IPS-NIHi7 (cell line): ENCODE results near the gene EVX1.

Experiments
- DNase-seq: peaks from one replicate; pipeline ENCODE4 v3.0.0; 2012; ENCODE audit warnings: mixed read lengths; ENCODE audit errors: extremely low spot score

The EVX1 gene

DNA sequence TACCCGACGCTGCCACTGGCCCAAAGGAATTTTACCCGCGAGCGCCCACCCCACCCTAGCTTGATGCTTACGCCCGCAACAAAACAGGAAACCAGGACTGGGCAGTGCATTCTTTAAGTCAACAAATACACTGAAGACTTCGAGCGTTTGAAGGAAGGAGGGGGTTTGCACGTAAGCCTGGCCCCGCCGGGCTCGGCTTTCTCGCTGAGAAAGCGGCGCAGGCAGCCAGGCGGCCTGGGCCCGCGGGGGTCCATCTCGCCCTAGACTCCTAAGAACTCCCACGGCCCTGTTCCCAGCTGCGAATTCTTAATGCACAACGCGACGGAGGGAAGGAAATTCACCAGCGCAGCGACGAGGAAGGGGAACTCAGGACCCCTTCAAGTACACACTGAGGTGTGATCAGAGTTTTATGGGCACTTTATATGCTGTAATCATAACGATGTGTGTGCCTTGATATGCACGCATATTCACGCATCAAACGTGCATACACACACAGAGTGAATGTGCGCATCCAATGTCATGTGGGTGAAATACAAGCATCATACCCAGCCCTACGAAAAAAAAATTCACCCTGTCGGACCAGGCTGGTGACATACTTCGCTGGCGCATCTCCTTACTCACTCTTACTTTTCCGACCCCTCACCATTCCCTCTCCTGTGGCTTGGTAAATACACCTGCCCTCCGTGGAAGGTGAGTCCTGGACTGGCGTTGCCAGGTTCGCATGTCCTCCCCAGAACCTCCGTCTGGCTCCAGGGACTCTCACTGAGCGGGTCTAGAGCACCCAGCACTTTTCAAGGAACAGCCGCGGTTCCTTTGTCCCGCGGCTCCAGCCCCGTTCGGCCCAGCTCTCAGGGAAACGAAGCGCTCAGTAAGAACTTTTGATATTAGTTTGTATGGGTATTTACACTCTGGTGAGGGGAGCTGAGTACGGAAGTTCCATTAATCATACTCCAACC, 37.0 kb upstream of the EVX1 start:
- no peak for DNase-seq

DNA sequence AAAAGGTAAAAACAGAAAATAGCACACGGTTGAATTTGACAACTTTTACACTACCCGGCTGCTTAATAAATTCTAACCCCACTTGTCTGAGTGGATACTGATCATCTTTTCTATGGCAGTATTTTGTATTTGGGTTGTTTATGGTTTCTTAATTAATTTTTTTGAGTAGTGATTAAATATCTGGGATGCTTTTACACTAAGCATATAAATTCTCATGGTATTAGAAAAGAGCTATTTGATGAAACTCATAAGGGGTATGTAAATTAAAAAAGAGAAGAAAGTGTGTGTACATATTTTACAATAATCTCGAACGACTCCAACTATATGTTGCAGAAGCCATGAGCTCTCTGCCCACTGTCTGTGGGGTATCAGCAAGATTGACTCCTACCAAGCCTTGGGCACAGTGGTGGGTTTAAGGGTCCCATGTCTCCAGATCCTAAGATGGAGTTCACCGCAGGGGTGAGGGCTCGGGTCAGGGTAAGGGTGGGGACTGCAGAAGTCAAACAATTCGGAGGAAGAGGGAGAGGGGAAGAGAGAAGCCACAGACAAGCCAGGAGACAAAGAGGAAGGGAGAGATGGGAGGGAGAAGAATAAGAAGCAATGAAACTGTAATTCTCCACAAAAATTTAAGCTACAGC, 35.1 kb upstream of the EVX1 start:
- no peak for DNase-seq

DNA sequence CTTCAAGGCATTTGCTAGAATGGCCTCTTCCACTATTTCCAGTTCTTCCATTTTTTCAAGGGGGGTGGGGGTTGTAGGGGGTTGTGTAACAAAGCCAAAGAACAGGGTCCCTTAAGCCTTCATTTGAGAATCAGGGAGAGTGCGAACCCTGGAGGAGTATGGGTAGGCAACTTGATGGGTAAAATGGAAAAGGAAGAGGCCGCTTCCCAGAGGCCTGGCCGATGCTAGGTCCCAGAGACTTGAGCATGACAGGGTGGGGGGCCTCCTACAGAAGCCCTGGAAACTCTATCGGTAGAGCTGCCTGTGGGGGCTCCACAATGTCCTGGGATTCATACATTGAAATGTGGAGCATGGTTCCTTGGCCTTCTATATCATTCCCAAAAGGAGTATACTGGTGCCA, 33.6 kb upstream of the EVX1 start:
- DNase-seq = no peak

DNA sequence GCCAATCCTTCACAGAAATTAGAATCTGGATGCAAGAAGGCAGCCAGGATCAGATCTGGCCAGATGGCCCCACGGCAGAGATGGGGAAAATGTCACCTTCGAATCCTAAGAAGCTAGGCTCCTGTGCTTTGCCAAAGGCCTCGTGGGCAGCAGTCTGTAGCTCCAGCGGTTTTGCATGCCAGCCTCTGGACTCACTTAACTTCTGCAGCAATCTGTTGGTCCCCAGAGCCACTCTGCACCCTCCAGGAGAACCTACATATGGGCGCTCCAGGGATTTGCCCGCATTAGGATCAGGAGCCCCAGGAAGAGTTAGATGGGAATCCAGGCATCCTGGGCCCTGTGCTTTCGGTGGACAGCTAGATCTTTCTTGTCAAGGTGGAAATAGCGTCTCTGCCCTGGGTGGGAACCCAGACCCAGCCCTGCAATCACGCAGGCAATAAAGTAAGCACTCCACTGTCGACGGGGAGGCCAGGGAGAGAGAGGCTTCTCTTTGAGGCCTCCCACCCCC, 32.6 kb upstream of the EVX1 start:
- DNase-seq = no peak

DNA sequence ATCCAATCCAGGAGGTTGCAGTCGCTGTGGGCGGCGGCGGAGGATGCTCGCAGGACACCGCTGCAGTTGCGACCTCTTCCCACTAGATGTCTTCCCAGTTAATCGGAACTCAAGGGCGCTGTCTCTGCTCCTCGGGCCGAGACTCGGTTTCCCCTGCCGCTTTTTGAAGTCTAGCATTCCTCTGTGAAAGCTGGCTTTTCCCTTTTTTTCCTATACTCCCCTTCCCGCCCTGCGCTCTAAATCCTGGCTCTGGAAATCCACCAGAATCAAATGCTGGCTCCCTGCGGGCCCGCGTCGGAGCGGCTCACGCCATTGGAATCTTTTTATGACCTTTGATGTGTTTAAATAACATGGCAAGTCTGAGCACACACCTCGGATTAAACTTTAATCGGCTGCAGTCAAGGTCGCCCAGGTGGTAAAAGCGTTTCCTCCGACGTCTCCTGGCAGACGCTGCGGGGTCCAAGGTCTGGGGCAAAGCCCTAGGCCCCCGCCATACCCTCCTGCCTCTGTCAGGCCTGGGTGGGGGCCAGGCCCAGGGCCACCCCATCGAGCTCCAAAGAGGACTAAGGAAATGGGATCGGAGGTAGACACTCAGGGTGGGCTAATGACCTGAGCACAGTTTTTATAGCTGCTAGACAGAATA, 32.0 kb upstream of the EVX1 start:
- peak; percentile 81 for DNase-seq

DNA sequence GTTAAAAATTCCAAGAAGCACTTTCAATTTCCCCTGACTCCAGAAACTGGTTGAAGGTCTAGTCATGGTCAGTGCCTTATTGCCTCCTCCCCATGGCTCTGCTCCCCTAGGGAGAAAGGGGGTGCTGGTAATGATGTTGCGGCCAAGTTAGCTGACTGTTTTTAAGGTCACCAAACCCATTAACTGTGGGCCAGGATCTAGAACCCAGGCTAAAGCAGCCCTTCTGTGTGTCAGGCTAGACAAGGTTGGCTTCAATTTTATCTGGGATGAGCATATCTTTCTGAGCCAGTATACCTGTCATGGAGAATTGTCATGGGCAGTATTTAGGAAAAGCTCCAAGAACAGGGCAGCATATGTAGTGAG, 31.5 kb upstream of the EVX1 start:
- no peak for DNase-seq

DNA sequence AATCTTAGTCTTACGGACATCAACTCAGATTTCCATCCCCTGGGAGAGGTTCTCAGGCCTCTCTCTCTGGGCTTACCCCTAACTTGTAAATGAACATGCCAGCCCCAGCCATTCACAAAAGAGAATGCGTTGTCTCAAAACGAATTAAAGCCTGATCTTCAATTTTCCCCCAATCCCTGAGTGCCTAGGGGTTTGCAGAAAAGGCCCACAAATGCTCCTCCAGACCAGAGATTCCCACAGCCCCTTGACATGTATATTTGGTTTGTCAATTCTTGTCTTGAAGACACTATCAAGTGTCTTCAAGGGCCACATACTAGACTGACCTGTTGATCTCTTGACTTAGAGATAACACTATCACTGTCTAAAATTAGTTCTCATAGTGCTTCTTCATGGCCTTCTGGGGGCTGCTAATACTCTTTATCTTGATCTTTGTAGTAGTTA, 30.8 kb upstream of the EVX1 start:
- no peak for DNase-seq

DNA sequence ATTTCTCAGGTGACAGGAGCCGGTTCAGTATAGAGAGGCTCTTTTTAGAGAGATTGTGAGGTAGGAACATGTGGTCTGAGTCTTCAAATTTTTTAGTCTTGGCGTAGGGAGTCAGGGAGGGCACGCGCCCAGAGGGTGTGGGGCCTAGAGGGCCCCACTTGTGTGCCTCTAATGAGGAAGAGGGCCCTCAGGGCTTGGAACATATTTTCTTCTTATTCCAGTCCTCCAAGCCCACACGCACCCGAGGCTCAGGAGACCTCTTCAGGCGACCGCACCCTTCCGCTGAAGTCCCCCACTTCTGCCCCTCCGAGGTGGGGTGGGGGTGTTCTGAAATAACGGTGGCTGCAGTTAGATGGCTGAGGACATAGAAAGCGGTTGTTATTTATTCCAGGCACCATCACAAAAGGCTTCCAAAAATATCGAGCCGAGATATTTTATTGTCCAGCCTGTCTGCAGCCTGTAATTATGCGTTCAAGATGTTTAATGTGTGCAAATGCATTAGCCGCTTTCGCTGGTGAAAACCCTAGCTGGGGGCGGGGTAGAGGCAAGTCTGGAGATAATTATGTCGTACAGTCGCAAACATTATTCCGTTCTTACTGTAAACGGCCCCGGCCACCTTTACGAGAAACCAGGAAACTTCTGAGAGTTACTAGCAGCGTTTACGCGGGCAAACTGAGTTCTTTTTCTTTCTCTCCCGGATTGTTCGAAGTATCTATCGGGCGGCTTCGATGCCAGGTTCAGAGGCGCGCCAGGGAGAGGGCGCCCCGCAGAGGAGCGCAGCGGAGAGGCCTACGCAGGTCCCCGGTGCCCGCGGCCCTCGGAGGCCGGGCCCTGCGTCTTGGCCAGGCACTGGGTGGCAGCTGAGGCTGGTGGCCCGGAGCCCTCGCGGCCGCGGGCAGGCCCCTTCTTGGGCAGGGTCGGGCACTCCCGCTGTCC, 29.8 kb upstream of the EVX1 start:
- no peak for DNase-seq

DNA sequence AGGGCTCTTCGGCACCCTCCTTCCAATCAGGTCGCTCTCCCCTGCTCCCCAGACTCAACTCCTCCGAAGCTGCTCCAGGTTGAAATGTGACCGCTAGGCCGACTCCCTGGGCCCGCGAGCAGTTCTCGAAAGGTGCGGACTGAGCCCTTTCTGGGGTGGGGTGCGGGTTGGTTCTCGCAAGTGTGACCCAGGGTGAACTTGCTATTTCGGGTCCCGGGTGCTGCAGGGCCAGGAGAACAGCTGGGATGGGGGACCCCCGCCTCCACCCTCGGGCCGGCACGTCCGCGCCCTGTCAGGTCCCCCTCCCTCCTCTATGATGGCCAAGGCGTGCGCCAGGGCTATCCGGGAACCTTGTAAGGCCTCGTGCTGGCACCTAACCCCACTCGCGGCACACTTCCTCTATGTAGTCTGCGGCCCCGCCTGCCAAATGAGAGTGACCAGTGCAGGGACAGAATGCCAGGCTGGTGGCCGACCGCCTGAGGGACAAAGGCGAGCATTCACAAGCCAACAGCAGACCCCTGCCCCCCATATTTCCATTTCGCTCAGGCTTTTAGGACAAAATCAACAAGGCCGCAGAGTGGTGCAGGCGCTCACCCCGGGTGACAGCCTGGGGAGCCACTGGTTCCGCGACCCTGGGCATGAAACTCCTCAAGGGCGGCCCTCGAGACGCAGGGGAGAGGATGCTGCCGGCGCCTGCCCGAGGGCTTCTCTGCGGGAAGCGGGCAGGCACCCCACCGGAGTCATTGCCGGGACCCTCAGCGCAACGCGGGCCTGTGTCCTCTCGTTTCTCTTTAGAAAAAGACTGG, 29.0 kb upstream of the EVX1 start:
- no peak for DNase-seq

DNA sequence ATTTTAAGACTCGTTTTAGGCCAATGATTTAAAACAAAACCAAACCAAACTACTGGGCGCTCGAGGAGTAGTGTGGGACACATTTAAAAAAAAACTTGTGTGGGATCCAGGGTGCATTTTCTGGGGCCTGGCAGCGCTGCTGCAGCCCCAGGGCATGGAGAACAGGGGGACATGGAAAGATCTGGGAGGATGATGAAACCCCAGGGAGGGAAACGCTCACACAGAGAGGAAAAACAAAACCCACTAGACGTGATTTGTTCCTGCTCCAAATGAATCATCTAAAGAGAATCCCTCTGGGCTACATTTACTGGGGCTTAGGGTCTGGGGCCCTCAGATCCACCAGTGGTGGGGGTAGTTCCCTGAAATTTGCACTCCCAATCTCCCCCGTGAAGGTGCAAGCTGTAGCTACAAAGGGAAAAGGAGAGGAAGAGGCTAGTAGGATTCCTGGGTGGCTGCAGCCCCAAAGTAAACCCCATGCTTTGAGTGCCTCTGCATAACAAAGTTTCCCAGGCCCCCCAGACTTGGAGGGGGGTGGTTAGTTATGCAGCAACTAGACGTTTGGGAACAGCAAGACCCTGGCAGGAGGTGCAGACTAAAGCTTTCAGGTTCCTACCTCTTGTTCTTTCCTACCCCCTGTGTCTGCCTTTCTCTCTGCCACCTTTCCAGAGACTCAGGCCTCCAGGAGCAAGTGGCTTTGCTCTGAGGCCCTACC, 28.2 kb upstream of the EVX1 start:
- no peak for DNase-seq

DNA sequence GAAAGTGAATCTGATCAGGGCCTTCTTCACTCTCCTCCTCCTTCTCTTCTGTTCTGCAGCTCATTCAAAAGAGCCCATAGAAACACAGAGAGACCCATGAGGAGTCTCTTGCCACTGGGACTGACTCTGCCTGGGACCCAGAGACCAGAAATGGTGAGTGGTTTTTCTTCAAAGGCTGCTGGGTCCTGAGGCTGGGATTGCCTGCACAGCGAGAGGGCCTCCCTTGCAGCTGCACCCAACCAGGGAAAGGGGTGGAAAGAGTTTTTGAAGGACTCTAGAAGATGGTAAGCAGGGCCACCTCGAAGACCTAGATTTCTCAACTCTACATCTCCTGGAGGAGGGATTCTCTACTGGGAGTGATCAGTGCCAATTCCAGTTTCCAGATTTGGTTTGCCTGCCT, 27.2 kb upstream of the EVX1 start:
- DNase-seq = no peak

DNA sequence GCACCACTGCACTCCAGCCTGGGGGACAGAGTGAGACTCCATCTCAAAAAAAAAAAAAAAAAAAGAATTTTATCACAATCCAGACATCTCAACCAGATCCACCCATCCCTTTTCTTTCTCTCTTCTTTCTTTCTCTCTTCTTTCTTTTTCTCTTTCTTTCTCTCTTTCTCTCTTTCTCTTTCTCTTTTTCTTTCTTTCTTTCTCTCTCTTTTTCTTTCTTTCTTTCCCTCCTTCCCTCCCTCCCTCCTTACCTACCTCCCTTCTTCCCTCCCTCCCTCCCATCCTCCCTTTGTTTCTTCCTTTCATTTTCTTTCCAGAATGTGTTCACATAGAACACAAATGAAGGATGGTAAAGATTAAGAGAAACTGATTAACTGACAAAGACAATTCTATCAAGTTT, 24.7 kb upstream of the EVX1 start:
- DNase-seq = no peak

DNA sequence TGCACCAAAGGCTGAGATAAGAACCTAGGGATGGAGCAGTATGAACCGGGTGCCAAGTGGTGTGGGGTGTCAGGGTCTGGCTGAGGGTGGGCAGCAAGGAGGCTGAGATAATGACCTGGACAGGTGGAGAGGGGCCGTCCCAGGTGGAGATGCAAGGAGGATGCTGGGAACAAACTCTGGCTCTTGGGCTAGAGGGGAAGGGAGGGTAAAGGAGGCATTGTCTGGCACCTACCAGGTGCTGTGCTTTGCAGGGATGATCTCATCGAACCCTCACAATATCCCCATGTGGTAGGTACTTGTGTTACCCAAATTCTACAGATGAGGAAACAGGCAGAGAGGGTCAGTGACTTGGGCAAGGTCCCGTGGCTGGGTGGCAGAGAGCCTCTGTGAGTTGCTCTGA, 22.8 kb upstream of the EVX1 start:
- DNase-seq = no peak

DNA sequence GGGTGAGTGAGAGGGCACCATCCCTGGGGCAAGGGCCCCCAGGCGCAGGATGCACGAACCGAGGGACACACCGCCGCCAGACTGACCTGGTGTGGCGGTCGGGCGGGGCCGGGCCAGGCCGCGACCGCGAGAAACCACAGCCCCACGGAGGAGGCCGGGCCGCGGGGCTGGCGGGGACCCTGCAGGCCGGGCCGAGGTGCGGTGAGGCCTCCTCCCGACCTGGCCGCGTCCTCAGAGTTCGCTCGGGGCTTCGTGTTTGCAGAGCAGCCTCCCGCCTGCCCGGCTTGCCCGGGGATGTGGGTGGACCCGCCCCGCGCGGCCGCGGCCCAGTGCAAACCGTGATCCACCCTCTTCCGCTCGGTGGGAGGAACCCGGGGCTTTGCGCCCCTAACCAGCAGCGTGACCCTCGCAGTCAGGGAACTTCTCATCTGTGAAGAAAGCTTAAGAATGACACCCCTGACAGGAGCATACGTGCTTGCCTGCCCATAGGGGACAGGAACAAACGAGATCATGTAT, 22.1 kb upstream of the EVX1 start:
- no peak for DNase-seq

DNA sequence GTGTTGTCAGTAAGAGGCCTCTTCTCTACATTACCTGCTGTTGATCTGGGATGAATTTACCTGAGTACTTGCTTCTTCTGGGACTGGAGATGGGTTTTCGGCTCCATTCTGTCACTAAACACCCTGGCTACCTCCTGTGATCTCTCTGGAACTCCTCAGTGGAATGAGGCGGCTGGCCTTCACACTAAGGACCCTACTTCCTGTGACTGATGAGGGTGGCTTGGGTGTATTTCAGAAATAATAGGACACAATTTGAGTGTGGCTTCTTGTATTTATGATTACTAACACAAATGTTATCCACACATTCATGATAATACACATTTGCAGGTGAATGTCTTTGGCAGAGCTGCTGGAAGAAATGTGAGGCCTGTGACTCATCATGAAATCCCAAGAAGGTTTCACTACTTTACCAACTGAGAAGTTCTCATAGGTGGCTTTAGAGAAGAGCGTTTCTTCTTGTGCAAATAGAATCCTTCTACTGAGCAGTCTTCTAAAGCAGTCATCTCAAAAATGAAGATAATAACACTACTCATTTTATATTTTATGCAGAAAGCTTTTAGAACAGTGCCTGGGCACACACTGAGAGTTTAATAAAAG, 21.3 kb upstream of the EVX1 start:
- no peak for DNase-seq

DNA sequence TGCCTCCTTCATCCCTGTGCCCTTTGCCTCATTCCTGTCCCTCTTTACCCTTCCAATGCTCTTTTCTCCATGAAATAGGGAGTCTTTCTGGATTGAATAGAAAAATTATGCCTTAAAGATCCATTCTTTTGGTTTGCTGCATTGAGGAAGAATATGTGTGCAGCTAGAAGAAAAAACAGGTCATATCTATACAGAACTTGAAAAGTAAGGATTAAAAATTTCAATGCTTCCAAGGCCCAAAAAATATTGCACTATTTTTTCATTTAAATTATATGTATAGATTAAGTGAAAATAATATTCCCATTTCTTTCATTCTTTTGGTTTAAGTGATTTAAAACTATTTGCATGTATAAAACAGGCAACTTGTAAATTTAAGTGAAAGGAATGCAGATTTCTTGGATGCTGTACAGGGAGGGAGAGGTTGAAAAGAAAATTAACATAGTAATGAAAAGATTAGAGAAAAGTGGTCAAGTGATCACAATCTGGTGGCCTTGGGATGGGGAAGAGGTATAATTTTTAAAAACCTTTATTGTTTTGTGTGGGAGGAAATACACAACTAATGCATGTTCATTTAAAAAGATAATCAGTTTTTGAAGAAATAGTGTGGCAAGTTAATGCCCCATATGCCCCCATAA, 18.5 kb upstream of the EVX1 start:
- DNase-seq = no peak

DNA sequence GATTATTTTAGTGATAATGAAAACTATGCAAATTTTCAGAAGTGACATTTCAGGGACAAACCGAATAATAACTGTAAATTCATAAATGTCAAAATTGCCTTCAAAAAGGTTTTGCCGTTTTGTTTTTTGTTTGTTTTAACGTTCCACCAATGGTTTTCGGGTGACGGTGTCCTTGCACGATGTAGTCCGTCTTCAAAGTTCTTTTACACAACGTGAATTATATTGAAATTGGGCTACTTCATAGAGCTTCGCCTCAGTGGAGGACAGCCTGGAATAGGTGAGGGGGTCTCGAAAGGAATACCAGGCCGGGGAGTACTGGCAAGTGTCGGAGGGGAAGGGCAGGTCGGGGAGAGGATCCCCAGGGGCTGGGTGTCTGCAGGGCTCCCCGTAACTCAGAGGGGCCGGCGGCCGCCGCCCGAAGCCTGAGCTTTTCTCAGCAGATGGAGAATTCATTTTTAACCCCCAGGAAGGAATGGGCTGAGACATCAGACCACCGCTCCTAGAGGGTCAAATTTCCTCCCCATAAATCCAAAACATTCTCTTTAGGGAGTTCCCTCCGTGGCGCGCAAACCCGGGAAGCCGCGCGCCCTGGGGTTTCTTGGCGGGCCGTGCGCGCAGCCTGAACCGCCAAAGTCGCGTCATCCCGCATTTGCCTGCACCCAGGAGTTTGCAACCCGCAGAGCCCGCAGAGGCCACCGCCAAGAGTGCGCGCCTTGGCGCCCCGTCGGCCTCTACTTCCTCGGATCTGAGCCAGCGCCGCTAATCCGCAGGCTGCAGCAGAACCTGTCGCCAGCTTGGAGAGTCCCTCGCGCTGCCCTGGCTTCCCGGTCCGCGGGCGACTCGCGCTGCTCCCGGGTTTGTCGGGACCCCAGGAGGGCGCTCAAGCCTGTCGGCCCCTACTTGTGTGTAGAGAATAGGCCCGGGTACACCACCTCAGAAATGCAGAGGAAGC, 17.3 kb upstream of the EVX1 start:
- no peak for DNase-seq

DNA sequence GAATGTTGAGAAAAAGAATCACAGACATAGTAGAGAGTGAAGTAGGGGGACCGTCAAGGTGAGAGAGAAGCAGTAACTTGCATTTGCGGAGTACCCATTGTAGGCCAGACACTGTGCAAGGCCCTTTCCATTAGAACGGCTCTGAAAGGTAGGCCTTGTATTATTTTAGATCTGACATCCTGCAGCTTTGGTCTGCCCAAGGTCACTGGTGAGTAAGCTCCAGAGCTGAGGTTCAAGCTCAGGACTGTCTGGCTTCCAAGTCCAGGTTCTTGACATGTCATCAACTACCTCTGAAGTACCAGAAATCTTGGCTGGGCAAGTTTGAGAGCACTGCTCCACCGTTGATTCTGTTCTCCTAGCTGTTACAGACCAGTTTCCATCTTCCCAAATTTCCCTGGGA, 13.2 kb upstream of the EVX1 start:
- DNase-seq = no peak
